ENCODE measurements around the gene MRM2.

DNA sequence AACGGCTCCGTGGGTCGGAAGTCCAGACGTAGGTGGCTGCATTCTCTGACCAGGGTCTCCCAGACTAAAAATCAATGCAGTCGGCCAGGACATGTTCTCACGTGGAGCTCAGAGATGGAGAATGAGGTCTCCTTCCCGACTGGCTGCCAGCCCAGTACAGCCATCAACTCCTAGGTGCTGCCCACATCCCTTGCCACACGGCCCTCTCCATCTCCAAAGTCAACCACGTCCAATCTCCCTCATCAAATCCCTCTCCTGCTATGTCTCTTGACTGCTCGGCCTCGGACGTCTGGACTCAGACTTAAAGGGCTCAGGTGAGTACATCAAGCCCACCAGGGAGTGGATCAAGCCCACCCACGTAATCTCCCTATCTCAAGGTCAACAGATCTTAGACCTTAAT lies 16.2 kb downstream of the MRM2 start:
- TF ChIP-seq, protein P1, sequence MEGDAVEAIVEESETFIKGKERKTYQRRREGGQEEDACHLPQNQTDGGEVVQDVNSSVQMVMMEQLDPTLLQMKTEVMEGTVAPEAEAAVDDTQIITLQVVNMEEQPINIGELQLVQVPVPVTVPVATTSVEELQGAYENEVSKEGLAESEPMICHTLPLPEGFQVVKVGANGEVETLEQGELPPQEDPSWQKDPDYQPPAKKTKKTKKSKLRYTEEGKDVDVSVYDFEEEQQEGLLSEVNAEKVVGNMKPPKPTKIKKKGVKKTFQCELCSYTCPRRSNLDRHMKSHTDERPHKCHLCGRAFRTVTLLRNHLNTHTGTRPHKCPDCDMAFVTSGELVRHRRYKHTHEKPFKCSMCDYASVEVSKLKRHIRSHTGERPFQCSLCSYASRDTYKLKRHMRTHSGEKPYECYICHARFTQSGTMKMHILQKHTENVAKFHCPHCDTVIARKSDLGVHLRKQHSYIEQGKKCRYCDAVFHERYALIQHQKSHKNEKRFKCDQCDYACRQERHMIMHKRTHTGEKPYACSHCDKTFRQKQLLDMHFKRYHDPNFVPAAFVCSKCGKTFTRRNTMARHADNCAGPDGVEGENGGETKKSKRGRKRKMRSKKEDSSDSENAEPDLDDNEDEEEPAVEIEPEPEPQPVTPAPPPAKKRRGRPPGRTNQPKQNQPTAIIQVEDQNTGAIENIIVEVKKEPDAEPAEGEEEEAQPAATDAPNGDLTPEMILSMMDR (IDR thresholded peaks at IDR 0.05; ENCODE audit: low read length): no peak
- TF ChIP-seq EZH2phosphoT487 (IDR thresholded peaks at IDR 0.05; ENCODE audit: low read length): no peak
